ENCODE data around the gene SCN3A.

DNA sequence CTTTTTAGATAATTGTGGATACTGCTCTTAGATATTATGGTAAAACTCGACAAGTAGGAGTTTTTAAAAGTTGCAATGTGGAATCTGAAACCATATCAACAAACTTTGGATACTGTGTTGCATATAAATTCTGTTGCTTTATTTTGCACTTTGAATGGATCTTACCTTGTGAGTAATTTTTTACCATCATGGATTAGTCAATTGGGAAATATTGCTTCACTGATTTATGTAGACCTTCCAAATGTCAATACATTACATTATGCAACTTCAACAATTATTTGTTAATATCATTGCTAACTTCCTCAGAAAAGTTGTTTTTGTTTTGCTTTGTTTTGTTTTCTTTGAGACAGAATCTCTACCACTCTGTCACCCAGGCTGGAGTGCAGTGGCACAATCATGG lies 146.5 kb downstream of the SCN3A start:
- TF ChIP-seq, protein P1, sequence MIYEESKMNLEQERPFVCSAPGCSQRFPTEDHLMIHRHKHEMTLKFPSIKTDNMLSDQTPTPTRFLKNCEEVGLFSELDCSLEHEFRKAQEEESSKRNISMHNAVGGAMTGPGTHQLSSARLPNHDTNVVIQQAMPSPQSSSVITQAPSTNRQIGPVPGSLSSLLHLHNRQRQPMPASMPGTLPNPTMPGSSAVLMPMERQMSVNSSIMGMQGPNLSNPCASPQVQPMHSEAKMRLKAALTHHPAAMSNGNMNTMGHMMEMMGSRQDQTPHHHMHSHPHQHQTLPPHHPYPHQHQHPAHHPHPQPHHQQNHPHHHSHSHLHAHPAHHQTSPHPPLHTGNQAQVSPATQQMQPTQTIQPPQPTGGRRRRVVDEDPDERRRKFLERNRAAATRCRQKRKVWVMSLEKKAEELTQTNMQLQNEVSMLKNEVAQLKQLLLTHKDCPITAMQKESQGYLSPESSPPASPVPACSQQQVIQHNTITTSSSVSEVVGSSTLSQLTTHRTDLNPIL (CRISPR knock-in tag; IDR thresholded peaks at IDR 0.05; ENCODE audit: low read depth), result no peak
- TF ChIP-seq CSDC2 (CRISPR knock-in tag; IDR thresholded peaks at IDR 0.05), result no peak
- TF ChIP-seq ZNF565 (CRISPR knock-in tag; conservative IDR thresholded peaks at IDR 0.05; ENCODE audit: low read depth), result no peak
